RPMI7951 (cell line): ENCODE data around the gene FUT2. TPM values are rescaled to one million over a fixed set of nuclear protein-coding genes. Genes with fewer than 3 reads are reported as not detected.
"Not testable (repeated sequence)": the region's sequence is repeated elsewhere in the genome, so short reads cannot be mapped to it uniquely, and the experiment has no call there.

Experiments used
- DNase-seq: peaks from one replicate; pipeline ENCODE4 v3.0.0-alpha.2; 2012; ENCODE audit warnings: low read depth
- total RNA-seq: library from RNA; depleted of rRNA; stranded (reverse); fragments of >200 nt; shearing (Covaris generic); gene quantifications from 2 replicates; pipeline ENCODE4 v1.2.3, GENCODE V29; 2014

The FUT2 gene
- total RNA-seq, 1 experiment from 2014 or later, result not detected

DNA sequence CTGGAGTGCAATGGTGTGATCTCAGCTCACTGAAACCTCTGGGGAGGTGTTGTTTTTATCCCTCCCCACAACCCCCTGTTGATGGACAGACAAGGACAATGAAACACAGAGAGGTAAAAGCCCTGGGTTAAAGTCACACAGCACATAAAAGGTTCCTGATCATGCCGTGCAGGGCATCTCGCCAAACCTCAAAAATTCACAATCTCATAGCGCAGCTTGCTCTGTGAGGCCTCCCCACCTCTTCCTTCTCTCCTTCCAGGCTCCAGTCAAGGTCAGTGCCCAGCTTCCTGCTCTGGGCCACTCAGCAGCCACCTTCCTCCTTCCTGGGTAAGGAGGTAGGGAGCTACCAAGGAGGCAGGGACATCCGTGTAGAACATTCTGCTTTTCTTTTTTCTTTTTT is 2.3 kb downstream of the FUT2 start:
- DNase-seq, result peak; percentile 75

DNA sequence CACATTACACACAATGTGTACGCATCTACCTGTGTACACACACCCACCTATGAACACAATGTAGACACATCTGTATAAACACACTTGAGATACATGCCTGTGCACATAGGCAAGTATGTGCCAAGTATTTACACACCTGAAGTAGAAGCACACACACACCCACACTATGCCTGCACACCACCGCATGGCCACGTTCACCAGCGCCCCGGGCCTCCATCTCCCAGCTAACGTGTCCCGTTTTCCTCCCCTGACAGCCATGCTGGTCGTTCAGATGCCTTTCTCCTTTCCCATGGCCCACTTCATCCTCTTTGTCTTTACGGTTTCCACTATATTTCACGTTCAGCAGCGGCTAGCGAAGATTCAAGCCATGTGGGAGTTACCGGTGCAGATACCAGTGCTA is 6.9 kb downstream of the FUT2 start:
- no peak for DNase-seq

GRCh38 chr19:48703316-48703715 is 7.5 kb downstream of the FUT2 start:
- no peak for DNase-seq

GRCh38 chr19:48705431-48705830 is 9.7 kb downstream of the FUT2 start:
- no peak for DNase-seq

- no peak for DNase-seq
Observed at GRCh38 chr19:48708471-48708870, 12.7 kb downstream of the FUT2 start.

- DNase-seq, result no peak
Observed at GRCh38 chr19:48711106-48711662, 15.4 kb downstream of the FUT2 start.

GRCh38 chr19:48713041-48713863 is 17.5 kb downstream of the FUT2 start:
- peak; percentile 23 for DNase-seq

- peak; percentile 100 for DNase-seq
Observed at GRCh38 chr19:48713864-48714755, 18.3 kb downstream of the FUT2 start.

DNA sequence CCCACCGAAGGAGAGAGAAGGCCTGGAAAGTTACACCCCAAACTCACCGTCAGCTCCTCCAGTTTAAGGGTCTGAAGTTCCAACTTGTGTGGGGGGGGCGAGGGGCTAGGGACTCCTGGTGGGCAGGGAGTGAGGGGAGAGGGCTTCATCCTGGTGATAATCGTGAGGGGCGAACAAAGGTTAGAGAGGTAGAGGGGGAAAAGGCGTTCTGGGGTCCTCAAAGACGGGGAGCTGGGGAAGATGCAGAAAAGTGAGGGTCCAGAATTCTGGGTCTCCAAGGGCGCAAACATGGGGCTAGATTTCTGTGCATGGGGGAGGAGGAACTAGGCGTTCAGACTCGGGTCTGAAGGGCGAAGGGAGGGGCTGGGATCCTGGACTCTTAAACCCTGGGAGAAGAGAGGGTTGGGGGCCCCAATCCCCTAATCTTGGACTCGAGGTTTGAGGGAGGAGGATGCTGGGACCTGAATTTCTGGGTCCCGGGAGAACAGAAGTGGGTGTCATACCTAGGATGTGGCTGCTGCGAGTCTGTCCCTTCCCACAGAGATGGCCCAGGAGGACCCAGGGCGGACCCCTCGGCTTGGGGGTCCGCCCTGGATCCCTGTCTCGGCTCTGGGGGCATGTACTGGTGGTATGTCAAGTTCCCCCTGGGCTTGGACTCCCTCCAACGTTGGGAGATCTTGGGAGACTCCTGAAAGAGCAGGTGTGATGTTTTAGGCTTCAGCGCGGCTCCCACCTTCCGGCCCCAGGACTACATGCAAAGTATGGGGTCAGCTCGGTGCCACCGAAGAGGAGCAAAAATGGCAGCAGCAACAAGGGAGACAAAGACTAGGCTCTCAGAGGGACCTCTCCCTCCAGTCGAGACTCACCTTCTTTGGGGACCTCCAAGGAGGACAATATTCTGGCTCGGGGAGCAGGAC is 19.2 kb downstream of the FUT2 start:
- DNase-seq, result no peak

DNA sequence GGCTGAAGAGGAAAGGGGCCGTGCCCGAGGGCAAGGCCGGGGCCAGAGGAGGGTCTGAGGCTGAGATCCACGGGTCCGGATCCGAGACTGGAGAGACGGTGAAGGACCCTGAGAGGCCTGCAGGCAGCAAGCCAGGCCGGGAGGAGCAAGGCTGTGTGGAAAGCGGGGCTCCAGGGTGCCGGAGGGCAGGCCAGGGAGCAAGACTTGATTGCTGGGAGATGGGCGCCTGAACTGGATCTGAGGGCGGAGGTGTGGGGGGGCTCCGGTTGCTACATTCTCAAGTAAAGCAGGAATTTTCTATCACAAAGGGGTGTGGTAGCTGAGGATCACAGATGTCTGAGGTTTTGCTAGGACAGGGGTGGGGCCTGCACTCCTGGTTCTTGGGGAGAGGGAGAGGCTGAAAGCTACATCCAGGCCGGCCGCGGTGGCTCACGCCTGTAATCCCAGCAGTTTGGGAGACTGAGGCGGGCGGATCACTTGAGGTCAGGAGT is 20.0 kb downstream of the FUT2 start:
- DNase-seq, result no peak

- peak; percentile 17 for DNase-seq
Observed at GRCh38 chr19:48716562-48717291, 21.0 kb downstream of the FUT2 start.

DNA sequence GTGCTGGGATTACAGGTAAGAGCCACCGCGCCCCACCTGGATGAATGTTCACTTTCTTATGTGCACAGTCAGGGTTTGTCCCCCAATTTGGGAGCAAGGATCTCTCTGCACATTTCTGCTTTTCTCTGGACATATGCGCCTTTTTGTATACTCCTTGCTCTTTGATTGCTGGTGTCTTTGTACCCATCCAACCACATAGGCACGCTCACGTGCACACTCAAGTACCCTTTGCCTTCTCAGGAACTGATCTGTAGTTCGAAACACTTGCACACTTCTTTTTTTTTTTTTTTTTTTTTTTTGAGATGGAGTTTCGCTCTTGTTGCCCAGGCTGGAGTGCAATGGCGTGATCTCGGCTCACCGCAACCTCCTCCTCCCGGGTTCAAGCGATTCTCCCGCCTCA is 22.3 kb downstream of the FUT2 start:
- not testable (repeated sequence) for DNase-seq

DNA sequence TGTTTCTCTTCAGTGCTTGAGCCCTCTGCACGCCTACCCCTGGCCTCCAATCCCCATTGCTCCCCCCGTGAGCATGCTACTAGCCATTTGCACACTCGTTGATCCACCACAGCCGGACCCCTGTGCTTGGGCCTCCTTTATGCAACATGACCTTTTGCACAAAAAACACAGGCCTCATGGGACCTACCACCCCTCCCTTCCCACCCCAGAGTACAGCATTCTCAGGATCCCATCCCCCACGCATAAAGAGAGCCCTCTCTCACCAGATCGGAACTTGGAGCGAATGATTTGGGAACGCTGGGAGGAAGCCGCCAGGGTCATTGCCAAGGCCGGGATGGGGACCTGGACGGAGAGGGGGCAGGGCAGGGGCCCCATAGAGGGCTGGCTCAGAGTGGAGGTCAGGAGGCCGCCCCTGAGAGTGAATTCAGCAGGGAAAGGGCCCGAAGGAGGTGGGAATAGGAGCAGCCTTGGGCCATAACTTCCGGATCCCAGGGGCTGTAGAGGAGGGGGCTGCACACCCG is 23.0 kb downstream of the FUT2 start:
- DNase-seq, result no peak

DNA sequence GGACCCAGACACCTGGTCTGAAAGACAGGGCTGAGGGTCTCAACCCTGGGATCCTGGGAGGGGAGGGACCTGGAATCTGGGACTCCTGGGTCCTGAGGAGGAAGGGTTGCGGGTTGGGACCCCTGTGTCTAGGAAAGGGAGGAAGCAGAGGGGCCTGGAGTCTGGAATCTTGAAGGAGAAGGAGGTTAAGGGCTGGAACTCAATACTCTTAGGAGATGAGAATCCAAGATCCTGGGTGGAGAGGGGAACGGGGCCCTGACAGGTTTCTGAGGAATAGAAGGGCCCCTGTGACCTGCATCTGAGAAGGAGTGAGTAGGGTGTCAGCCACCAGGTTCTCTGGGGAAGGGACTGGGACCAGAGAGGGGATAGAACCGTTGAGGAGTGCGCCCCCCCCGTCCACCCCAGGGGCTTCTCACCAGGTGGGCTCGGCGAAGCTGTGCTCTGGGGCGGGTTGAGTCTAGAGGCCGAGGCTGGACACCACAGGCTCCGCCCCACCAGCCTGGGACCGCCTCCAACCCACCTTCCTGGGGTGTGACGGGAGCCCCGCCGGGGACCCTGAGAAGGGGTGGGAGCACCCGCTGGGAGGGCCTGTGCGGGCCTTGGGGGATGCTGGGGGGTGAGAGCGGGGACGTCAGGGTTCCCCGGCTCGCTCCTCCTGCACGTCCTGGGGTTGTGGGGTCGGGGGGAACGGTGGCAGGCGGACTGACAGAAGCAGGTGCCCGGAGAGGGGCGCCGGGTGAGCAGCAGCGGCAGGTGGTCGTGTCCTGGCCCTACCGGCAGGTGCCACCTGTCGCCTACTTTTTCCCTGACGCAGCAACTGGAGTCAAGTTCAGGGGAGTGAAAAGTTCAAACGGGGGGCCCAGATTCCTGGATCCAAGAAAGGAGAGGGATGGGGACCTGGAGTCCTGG is 23.7 kb downstream of the FUT2 start, which contains the start of gene MAMSTR:
Gene MAMSTR (minus strand): TSS at position 463 of the 909 bp plus-strand sequence. CDS start 694 bp downstream, outside the sequence.
- DNase-seq, result no peak

- no peak for DNase-seq
Observed at GRCh38 chr19:48720251-48720612, 24.5 kb downstream of the FUT2 start.

- peak; percentile 99 for DNase-seq
Observed at GRCh38 chr19:48720613-48721296, 25.0 kb downstream of the FUT2 start.

DNA sequence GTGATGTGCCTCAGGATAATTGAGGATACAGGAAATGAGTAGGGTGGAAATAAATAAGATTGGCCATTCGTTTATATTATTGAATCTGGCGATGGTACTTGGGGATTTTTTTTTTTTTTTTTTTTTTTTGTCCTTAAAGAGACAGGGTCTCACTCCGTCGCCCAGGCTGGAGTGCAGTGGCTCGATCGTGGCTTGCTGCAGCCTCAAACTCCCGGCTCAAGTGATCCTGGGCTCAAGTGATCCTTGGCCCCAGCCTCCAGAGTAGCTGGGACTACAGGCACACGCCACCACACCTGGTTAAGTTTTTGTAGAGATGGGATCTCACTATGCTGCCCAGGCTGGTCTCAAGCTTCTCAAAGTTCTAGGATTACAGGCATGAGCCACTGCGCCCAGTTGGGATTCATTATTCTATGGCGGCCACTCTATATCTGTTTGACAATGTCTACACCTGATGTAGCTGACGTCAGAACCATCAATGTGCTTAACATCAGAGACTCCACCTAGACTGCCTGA is 26.5 kb downstream of the FUT2 start:
- DNase-seq, result no peak
